Activated T-helper 17 cell treated with anti-CD3 and anti-CD28 coated beads, Interleukin-2, amount 50 U/mL, for 72 hours (primary cell): ENCODE measurements around the gene DLG2. TPM values are rescaled to one million over a fixed set of nuclear protein-coding genes. Genes with fewer than 3 reads are reported as not detected.
"Not testable (repeated sequence)": the region's sequence is repeated elsewhere in the genome, so short reads cannot be mapped to it uniquely, and the experiment has no call there.

Experiments
- ATAC-seq: fragments of 150-1000 bp; cut with Tn5 transposase; replicated peaks from 2 replicates; pipeline ENCODE4 v1.10.0; 2021; ENCODE audit warnings: mild to moderate bottlenecking, moderate library complexity
- H3K27ac Mint-ChIP-seq: one replicate; pipeline ENCODE4 v1.8.0; 2022; ENCODE audit warnings: mixed read lengths
- H3K27me3 Mint-ChIP-seq: one replicate; pipeline ENCODE4 v1.8.0; 2022; ENCODE audit warnings: mixed read lengths
- H3K36me3 Mint-ChIP-seq: one replicate; pipeline ENCODE4 v1.8.0; 2022; ENCODE audit warnings: low read depth, mild to moderate bottlenecking, mixed read lengths
- H3K4me1 Mint-ChIP-seq: one replicate; pipeline ENCODE4 v1.8.0; 2022; ENCODE audit warnings: mixed read lengths
- H3K4me3 Mint-ChIP-seq: one replicate; pipeline ENCODE4 v1.8.0; 2022; ENCODE audit warnings: mild to moderate bottlenecking, mixed read lengths
- H3K9me3 Mint-ChIP-seq: one replicate; pipeline ENCODE4 v1.8.0; 2022; ENCODE audit warnings: mixed read lengths
- total RNA-seq, 2 donors: library from RNA; stranded (reverse); gene quantifications; one replicate each; pipeline ENCODE4 v1.2.3, GENCODE V29; 2022

Gene DLG2
- total RNA-seq, 2 donors from 2014 or later: 1.5 to 1.9 TPM

- H3K36me3 Mint-ChIP-seq: no peaks in the 10 kb centered on the region
- ATAC-seq: no peak
- no peaks in the 10 kb centered on the region for H3K9me3 Mint-ChIP-seq
- H3K4me3 Mint-ChIP-seq: no peak overlapping the region
- no peak overlapping the region for H3K27ac Mint-ChIP-seq
- peaks cover 25% of the 10 kb centered on the region for H3K27me3 Mint-ChIP-seq
- no peaks in the 10 kb centered on the region for H3K4me1 Mint-ChIP-seq
Measured at GRCh38 chr11:83475760-83476159, 2151.4 kb downstream of the DLG2 start.

GRCh38 chr11:83473743-83474142 lies 2153.4 kb downstream of the DLG2 start:
- H3K27me3 Mint-ChIP-seq: peaks cover 18% of the 10 kb centered on the region
- no peak for ATAC-seq
- no peaks in the 10 kb centered on the region for H3K4me1 Mint-ChIP-seq
- no peak overlapping the region for H3K4me3 Mint-ChIP-seq
- H3K9me3 Mint-ChIP-seq: no peaks in the 10 kb centered on the region
- H3K27ac Mint-ChIP-seq: no peak overlapping the region
- no peaks in the 10 kb centered on the region for H3K36me3 Mint-ChIP-seq

GRCh38 chr11:83472806-83473205 lies 2154.3 kb downstream of the DLG2 start:
- no peak for ATAC-seq
- no peak overlapping the region for H3K27ac Mint-ChIP-seq
- H3K4me1 Mint-ChIP-seq: no peaks in the 10 kb centered on the region
- no peaks in the 10 kb centered on the region for H3K36me3 Mint-ChIP-seq
- no peaks in the 10 kb centered on the region for H3K9me3 Mint-ChIP-seq
- H3K4me3 Mint-ChIP-seq: no peak overlapping the region
- peaks cover 14% of the 10 kb centered on the region for H3K27me3 Mint-ChIP-seq

GRCh38 chr11:83471831-83472727 lies 2155.1 kb downstream of the DLG2 start:
- no peak overlapping the region for H3K27ac Mint-ChIP-seq
- no peak for ATAC-seq
- H3K4me3 Mint-ChIP-seq: no peak overlapping the region
- no peaks in the 10 kb centered on the region for H3K9me3 Mint-ChIP-seq
- H3K27me3 Mint-ChIP-seq: peaks cover 13% of the 10 kb centered on the region
- no peaks in the 10 kb centered on the region for H3K36me3 Mint-ChIP-seq
- H3K4me1 Mint-ChIP-seq: no peaks in the 10 kb centered on the region

GRCh38 chr11:83467837-83468236 lies 2159.3 kb downstream of the DLG2 start:
- ATAC-seq: no peak
- H3K36me3 Mint-ChIP-seq: no peaks in the 10 kb centered on the region
- H3K27ac Mint-ChIP-seq: no peak overlapping the region
- no peaks in the 10 kb centered on the region for H3K4me1 Mint-ChIP-seq
- no peak overlapping the region for H3K4me3 Mint-ChIP-seq
- H3K9me3 Mint-ChIP-seq: no peaks in the 10 kb centered on the region
- peaks cover 7% of the 10 kb centered on the region for H3K27me3 Mint-ChIP-seq

GRCh38 chr11:83464160-83464944 lies 2162.8 kb downstream of the DLG2 start:
- H3K36me3 Mint-ChIP-seq: no peaks in the 10 kb centered on the region
- ATAC-seq: no peak
- H3K9me3 Mint-ChIP-seq: no peaks in the 10 kb centered on the region
- H3K27me3 Mint-ChIP-seq: peaks cover 4% of the 10 kb centered on the region
- no peak overlapping the region for H3K4me3 Mint-ChIP-seq
- no peak overlapping the region for H3K27ac Mint-ChIP-seq
- no peaks in the 10 kb centered on the region for H3K4me1 Mint-ChIP-seq

- no peaks in the 10 kb centered on the region for H3K36me3 Mint-ChIP-seq
- no peak overlapping the region for H3K27ac Mint-ChIP-seq
- H3K4me1 Mint-ChIP-seq: no peaks in the 10 kb centered on the region
- H3K4me3 Mint-ChIP-seq: no peak overlapping the region
- H3K27me3 Mint-ChIP-seq: peaks cover 4% of the 10 kb centered on the region
- no peak for ATAC-seq
- no peaks in the 10 kb centered on the region for H3K9me3 Mint-ChIP-seq
Measured at GRCh38 chr11:83459798-83460197, 2167.3 kb downstream of the DLG2 start.

- no peaks in the 10 kb centered on the region for H3K9me3 Mint-ChIP-seq
- no peak for ATAC-seq
- no peak overlapping the region for H3K4me3 Mint-ChIP-seq
- no peaks in the 10 kb centered on the region for H3K27me3 Mint-ChIP-seq
- no peaks in the 10 kb centered on the region for H3K4me1 Mint-ChIP-seq
- no peaks in the 10 kb centered on the region for H3K36me3 Mint-ChIP-seq
- no peak overlapping the region for H3K27ac Mint-ChIP-seq
Measured at GRCh38 chr11:83456566-83456965, 2170.6 kb downstream of the DLG2 start.

- no peaks in the 10 kb centered on the region for H3K36me3 Mint-ChIP-seq
- no peaks in the 10 kb centered on the region for H3K27me3 Mint-ChIP-seq
- H3K27ac Mint-ChIP-seq: no peak overlapping the region
- no peak for ATAC-seq
- no peaks in the 10 kb centered on the region for H3K4me1 Mint-ChIP-seq
- no peaks in the 10 kb centered on the region for H3K9me3 Mint-ChIP-seq
- no peak overlapping the region for H3K4me3 Mint-ChIP-seq
Measured at GRCh38 chr11:83456075-83456474, 2171.1 kb downstream of the DLG2 start.

GRCh38 chr11:83455356-83455755 lies 2171.8 kb downstream of the DLG2 start:
- H3K36me3 Mint-ChIP-seq: no peaks in the 10 kb centered on the region
- ATAC-seq: no peak

GRCh38 chr11:83454674-83455073 lies 2172.5 kb downstream of the DLG2 start:
- no peaks in the 10 kb centered on the region for H3K9me3 Mint-ChIP-seq
- no peak for ATAC-seq
- H3K4me3 Mint-ChIP-seq: no peak overlapping the region
- no peaks in the 10 kb centered on the region for H3K36me3 Mint-ChIP-seq
- no peak overlapping the region for H3K27ac Mint-ChIP-seq
- H3K27me3 Mint-ChIP-seq: no peaks in the 10 kb centered on the region
- no peaks in the 10 kb centered on the region for H3K4me1 Mint-ChIP-seq

More at GRCh38 chr11:83455356-83455755, 2171.8 kb downstream of the DLG2 start:
- no peaks in the 10 kb centered on the region for H3K4me1 Mint-ChIP-seq
- no peak overlapping the region for H3K4me3 Mint-ChIP-seq
- H3K27me3 Mint-ChIP-seq: no peaks in the 10 kb centered on the region
- H3K9me3 Mint-ChIP-seq: no peaks in the 10 kb centered on the region
- no peak overlapping the region for H3K27ac Mint-ChIP-seq

- no peaks in the 10 kb centered on the region for H3K36me3 Mint-ChIP-seq
- no peak overlapping the region for H3K4me3 Mint-ChIP-seq
- peaks cover 10% of the 10 kb centered on the region for H3K27me3 Mint-ChIP-seq
- no peak for ATAC-seq
- H3K4me1 Mint-ChIP-seq: no peaks in the 10 kb centered on the region
- no peak overlapping the region for H3K27ac Mint-ChIP-seq
- H3K9me3 Mint-ChIP-seq: no peaks in the 10 kb centered on the region
Measured at GRCh38 chr11:83449338-83449913, 2177.7 kb downstream of the DLG2 start.

GRCh38 chr11:83448686-83449085 lies 2178.5 kb downstream of the DLG2 start:
- ATAC-seq: no peak
- H3K9me3 Mint-ChIP-seq: no peaks in the 10 kb centered on the region

GRCh38 chr11:83443880-83444279 lies 2183.3 kb downstream of the DLG2 start:
- not testable (repeated sequence) for H3K4me1 Mint-ChIP-seq

More at GRCh38 chr11:83448686-83449085, 2178.5 kb downstream of the DLG2 start:
- Mint-ChIP-seq H3K27me3 (peaks cover 10% of the 10 kb centered on the region), H3K4me3 (no peak overlapping the region), H3K4me1 (no peaks in the 10 kb centered on the region), H3K27ac (no peak overlapping the region), H3K36me3 (no peaks in the 10 kb centered on the region)

More at GRCh38 chr11:83443880-83444279, 2183.3 kb downstream of the DLG2 start:
- H3K27ac Mint-ChIP-seq, H3K9me3 Mint-ChIP-seq, H3K36me3 Mint-ChIP-seq, H3K4me3 Mint-ChIP-seq, ATAC-seq: not testable (repeated sequence)
- H3K27me3 Mint-ChIP-seq: peaks cover 10% of the 10 kb centered on the region
